Astrocyte (in vitro differentiated cells and primary cell): ENCODE data around the gene FBXW12. TPM values are rescaled to one million over a fixed set of nuclear protein-coding genes. Genes with fewer than 3 reads are reported as not detected.

Experiments used
- DNase-seq: peaks from one replicate; pipeline ENCODE4 v3.0.0-alpha.2; 2010; ENCODE audit warnings: low read depth
- FAIRE-seq: peaks from 2 replicates; lab custom pipeline; 2011; peaks lifted over from hg19 to GRCh38; lab: Jason Lieb, UNC
- H2AFZ ChIP-seq: 2 replicates; pipeline ENCODE4 v1.6.0; 2012; ENCODE audit warnings: low read depth, low read length, inconsistent platforms
- H3K27ac ChIP-seq: 2 replicates; pipeline ENCODE4 v1.5.1; 2011; ENCODE audit warnings: low read depth, low read length, inconsistent platforms
- H3K27me3 ChIP-seq: 2 replicates; pipeline ENCODE4 v1.6.0; 2011; ENCODE audit warnings: low read length, inconsistent platforms; ENCODE audit not compliant: insufficient read depth
- H3K36me3 ChIP-seq: 2 replicates; pipeline ENCODE4 v1.5.1; 2011; ENCODE audit warnings: low read length, inconsistent platforms; ENCODE audit not compliant: insufficient read depth
- H3K4me1 ChIP-seq: 2 replicates; pipeline ENCODE4 v1.5.1; 2011; ENCODE audit warnings: low read length, inconsistent platforms; ENCODE audit not compliant: insufficient read depth
- H3K4me2 ChIP-seq: 2 replicates; pipeline ENCODE4 v1.6.0; 2012; ENCODE audit warnings: low read length, inconsistent platforms
- H3K4me3 ChIP-seq: 2 replicates; pipeline ENCODE4 v1.5.1; 2011; ENCODE audit warnings: low read depth, mild to moderate bottlenecking, low read length, inconsistent platforms; ENCODE audit not compliant: insufficient read depth
- H3K79me2 ChIP-seq: 2 replicates; pipeline ENCODE4 v1.6.0; 2012; ENCODE audit warnings: mild to moderate bottlenecking, low read length, inconsistent platforms; ENCODE audit not compliant: insufficient read depth
- H3K9ac ChIP-seq: 2 replicates; pipeline ENCODE4 v1.6.0; 2012; ENCODE audit warnings: mild to moderate bottlenecking, low read length, inconsistent platforms
- H3K9me3 ChIP-seq: 2 replicates; pipeline ENCODE4 v1.5.1; 2012; ENCODE audit warnings: low read depth, mild to moderate bottlenecking, low read length, inconsistent platforms; ENCODE audit not compliant: insufficient read depth
- H4K20me1 ChIP-seq: 2 replicates; pipeline ENCODE4 v1.6.0; 2012; ENCODE audit warnings: low read length, inconsistent platforms; ENCODE audit not compliant: insufficient read depth
- H3K27ac Mint-ChIP-seq: one replicate; pipeline ENCODE4 v1.8.0; 2021; ENCODE audit warnings: mild to moderate bottlenecking, mixed read lengths; ENCODE audit not compliant: unreplicated experiment
- H3K27me3 Mint-ChIP-seq: one replicate; pipeline ENCODE4 v1.8.0; 2021; ENCODE audit warnings: low read depth, mixed read lengths; ENCODE audit not compliant: unreplicated experiment
- H3K36me3 Mint-ChIP-seq: one replicate; pipeline ENCODE4 v1.8.0; 2021; ENCODE audit warnings: low read depth, mixed read lengths; ENCODE audit not compliant: unreplicated experiment
- H3K4me1 Mint-ChIP-seq: one replicate; pipeline ENCODE4 v1.8.0; 2021; ENCODE audit warnings: low read depth, mixed read lengths; ENCODE audit not compliant: unreplicated experiment
- H3K4me3 Mint-ChIP-seq: one replicate; pipeline ENCODE4 v1.8.0; 2021; ENCODE audit warnings: mild to moderate bottlenecking, moderate library complexity, mixed read lengths; ENCODE audit not compliant: unreplicated experiment
- H3K9me3 Mint-ChIP-seq: one replicate; pipeline ENCODE4 v1.8.0; 2021; ENCODE audit warnings: mild to moderate bottlenecking, mixed read lengths; ENCODE audit not compliant: unreplicated experiment
- EZH2 ChIP-seq: IDR thresholded peaks from 2 replicates; pipeline ENCODE4 v1.6.1; 2012; ENCODE audit warnings: mild to moderate bottlenecking, low read length, inconsistent platforms; ENCODE audit not compliant: insufficient read depth
- total RNA-seq: library from RNA; stranded (reverse); gene quantifications from 2 replicates; pipeline ENCODE4 v1.2.1, GENCODE V29; 2021
- TF ChIP-seq, protein P1 (sequence below): IDR thresholded peaks from 2 replicates; pipeline ENCODE4 v1.5.1; 2011; ENCODE audit warnings: low read depth, mild to moderate bottlenecking, inconsistent platforms, low read length, moderate library complexity; ENCODE audit not compliant: insufficient read depth

The FBXW12 gene
- total RNA-seq, 1 donor from 2014 or later: not detected

DNA sequence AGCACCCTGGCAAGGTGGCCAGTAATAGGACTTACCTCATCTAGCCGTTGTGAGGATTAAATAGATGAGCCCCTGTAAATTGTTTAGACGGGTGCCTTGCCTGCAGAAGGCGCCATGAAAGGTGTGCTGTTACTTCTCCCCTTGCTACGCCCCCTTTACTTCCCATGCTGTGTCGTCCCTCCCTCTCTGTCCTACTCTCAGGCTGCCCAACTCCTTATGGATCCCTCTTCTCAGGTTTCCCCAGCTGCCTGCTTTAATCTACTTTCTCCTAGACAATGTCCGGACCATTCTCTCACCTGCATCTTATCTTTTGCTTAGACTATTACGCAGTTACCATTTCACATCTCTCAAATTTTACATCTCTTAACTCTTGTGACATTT is 1.7 kb upstream of the FBXW12 start:
- Histone ChIP-seq H3K27me3 (peaks cover 2% of the 10 kb centered on the region), H2AFZ (no peak overlapping the region), H3K9ac (no peak overlapping the region), H3K4me1 (no peaks in the 10 kb centered on the region), H3K4me3 (no peak overlapping the region), H3K27ac (no peak overlapping the region), H3K9me3 (no peaks in the 10 kb centered on the region), H4K20me1 (no peaks in the 10 kb centered on the region), H3K36me3 (no peaks in the 10 kb centered on the region), H3K4me2 (no peak overlapping the region), H3K79me2 (no peaks in the 10 kb centered on the region)
- Mint-ChIP-seq H3K4me3 (no peak overlapping the region), H3K4me1 (no peaks in the 10 kb centered on the region), H3K36me3 (no peaks in the 10 kb centered on the region), H3K27me3 (peaks cover 6% of the 10 kb centered on the region), H3K27ac (no peak overlapping the region), H3K9me3 (peaks cover 3% of the 10 kb centered on the region)
- no peak for FAIRE-seq
- TF ChIP-seq EZH2: no peak
- TF ChIP-seq, protein P1, sequence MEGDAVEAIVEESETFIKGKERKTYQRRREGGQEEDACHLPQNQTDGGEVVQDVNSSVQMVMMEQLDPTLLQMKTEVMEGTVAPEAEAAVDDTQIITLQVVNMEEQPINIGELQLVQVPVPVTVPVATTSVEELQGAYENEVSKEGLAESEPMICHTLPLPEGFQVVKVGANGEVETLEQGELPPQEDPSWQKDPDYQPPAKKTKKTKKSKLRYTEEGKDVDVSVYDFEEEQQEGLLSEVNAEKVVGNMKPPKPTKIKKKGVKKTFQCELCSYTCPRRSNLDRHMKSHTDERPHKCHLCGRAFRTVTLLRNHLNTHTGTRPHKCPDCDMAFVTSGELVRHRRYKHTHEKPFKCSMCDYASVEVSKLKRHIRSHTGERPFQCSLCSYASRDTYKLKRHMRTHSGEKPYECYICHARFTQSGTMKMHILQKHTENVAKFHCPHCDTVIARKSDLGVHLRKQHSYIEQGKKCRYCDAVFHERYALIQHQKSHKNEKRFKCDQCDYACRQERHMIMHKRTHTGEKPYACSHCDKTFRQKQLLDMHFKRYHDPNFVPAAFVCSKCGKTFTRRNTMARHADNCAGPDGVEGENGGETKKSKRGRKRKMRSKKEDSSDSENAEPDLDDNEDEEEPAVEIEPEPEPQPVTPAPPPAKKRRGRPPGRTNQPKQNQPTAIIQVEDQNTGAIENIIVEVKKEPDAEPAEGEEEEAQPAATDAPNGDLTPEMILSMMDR: no peak
- DNase-seq: no peak

DNA sequence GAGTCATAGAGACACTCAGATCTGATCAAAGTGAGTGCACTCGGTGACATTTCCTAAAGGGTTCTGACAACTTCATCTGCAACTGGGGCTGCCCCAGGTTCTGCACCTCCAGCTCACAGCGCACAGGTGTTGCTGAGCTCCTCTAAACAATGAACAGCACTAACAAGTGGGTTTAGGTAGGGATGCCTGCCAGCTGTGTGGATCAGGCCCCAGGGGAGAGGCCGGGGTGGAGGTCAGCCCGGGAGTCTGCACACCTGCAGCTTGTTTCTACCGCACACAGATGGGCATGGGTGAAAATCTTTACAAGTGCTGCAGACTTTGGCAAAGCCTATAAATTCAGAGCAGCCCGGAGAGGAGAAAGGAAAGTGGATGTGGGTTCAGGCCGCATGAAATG is 355 bp downstream of the FBXW12 start:
- Histone ChIP-seq H3K9ac (no peak overlapping the region), H3K27me3 (peaks cover 2% of the 10 kb centered on the region), H3K4me1 (no peaks in the 10 kb centered on the region), H2AFZ (no peak overlapping the region), H3K4me3 (no peak overlapping the region), H3K9me3 (no peaks in the 10 kb centered on the region), H4K20me1 (no peaks in the 10 kb centered on the region), H3K27ac (no peak overlapping the region), H3K79me2 (no peaks in the 10 kb centered on the region), H3K36me3 (no peaks in the 10 kb centered on the region), H3K4me2 (no peak overlapping the region)
- Mint-ChIP-seq H3K36me3 (no peaks in the 10 kb centered on the region), H3K4me1 (no peaks in the 10 kb centered on the region), H3K27ac (no peak overlapping the region), H3K4me3 (no peak overlapping the region), H3K9me3 (no peaks in the 10 kb centered on the region), H3K27me3 (peaks cover 11% of the 10 kb centered on the region)
- FAIRE-seq: no peak
- no peak for DNase-seq
- TF ChIP-seq EZH2: no peak
- TF ChIP-seq, protein P1: no peak

DNA sequence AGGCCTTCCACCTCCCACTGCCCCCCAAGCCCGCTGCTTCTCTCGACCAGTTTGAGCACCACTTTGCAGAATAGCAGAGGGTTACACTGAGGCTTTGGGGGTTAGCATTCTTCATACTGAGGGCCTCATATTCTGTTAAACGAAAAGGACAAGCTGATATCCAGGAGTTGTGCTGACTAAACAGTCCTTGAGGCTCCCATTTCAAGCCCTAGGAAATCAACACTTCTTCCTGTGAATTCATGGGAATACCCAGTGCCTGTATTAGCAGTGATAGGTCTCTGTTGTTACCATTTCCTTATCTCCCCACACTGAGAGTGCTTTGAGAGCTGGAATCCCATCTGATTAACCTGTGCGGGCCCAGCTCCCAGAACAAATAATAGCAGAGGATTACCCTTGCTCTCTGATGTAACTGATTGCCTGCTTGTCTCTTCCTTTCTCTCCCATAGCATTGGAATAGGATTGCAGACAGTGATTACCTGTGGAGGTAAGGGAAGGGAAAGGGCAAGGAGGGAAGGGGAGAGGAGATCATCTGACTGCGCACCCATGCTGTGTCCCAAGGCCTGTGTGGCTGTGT is 930 bp downstream of the FBXW12 start:
- Histone ChIP-seq H2AFZ (no peak overlapping the region), H3K4me3 (no peak overlapping the region), H3K9me3 (no peaks in the 10 kb centered on the region), H3K27me3 (peaks cover 2% of the 10 kb centered on the region), H3K79me2 (no peaks in the 10 kb centered on the region), H4K20me1 (no peaks in the 10 kb centered on the region), H3K36me3 (no peaks in the 10 kb centered on the region), H3K9ac (no peak overlapping the region), H3K4me2 (no peak overlapping the region), H3K27ac (no peak overlapping the region), H3K4me1 (no peaks in the 10 kb centered on the region)
- Mint-ChIP-seq H3K9me3 (no peaks in the 10 kb centered on the region), H3K4me3 (no peak overlapping the region), H3K27me3 (peaks cover 16% of the 10 kb centered on the region), H3K27ac (no peak overlapping the region), H3K4me1 (no peaks in the 10 kb centered on the region), H3K36me3 (no peaks in the 10 kb centered on the region)
- TF ChIP-seq, protein P1: no peak
- TF ChIP-seq EZH2: no peak
- FAIRE-seq: no peak
- no peak for DNase-seq
